Neural cell (in vitro differentiated cells): ENCODE results near the gene TMEM181. TPM values are rescaled to one million over a fixed set of nuclear protein-coding genes. Genes with fewer than 3 reads are reported as not detected.

Experiments
- H2AFZ ChIP-seq: fragments of 200-600, 300-800 bp; sonication (generic), shearing (Covaris generic); 2 replicates; pipeline ENCODE4 v1.6.0; 2014; ENCODE audit warnings: low read depth, mild to moderate bottlenecking, antibody characterized with exemption, low read length, moderate library complexity
- H3F3A ChIP-seq: fragments of 200-600 bp; shearing (Covaris generic); 2 replicates; pipeline ENCODE4 v1.6.1; 2016; ENCODE audit warnings: mild to moderate bottlenecking, moderate library complexity, mixed read lengths, antibody characterized with exemption, low read length; ENCODE audit not compliant: insufficient read depth, poor library complexity, severe bottlenecking
- H3K27ac ChIP-seq: fragments of 200-600, 300-800 bp; sonication (generic), shearing (Covaris generic); 2 replicates; pipeline ENCODE4 v1.5.1; 2014; ENCODE audit warnings: mild to moderate bottlenecking, low read length, moderate library complexity
- H3K27me3 ChIP-seq: fragments of 300-800, 200-600 bp; sonication (generic), shearing (Covaris generic); 2 replicates; pipeline ENCODE4 v1.6.0; 2014; ENCODE audit warnings: mild to moderate bottlenecking, low read depth, low read length, moderate library complexity; ENCODE audit not compliant: insufficient read depth
- H3K36me3 ChIP-seq: fragments of 300-800, 200-600 bp; sonication (generic), shearing (Covaris generic); 2 replicates; pipeline ENCODE4 v1.5.1; 2014; ENCODE audit warnings: mild to moderate bottlenecking, antibody characterized with exemption, low read length, moderate library complexity; ENCODE audit not compliant: insufficient read depth
- H3K4me2 ChIP-seq: fragments of 300-800, 200-600 bp; sonication (generic), shearing (Covaris generic); 2 replicates; pipeline ENCODE4 v1.6.0; 2014; ENCODE audit warnings: mild to moderate bottlenecking, low read length
- H3K4me3 ChIP-seq: fragments of 300-800, 200-600 bp; sonication (generic), shearing (Covaris generic); 2 replicates; pipeline ENCODE4 v1.5.1; 2014; ENCODE audit warnings: mild to moderate bottlenecking, low read length, moderate library complexity
- H3K79me2 ChIP-seq: fragments of 200-600 bp; shearing (Covaris generic); replicated peaks from 2 replicates; pipeline ENCODE4 v1.6.0; 2014; ENCODE audit warnings: mild to moderate bottlenecking, low read length, moderate library complexity; ENCODE audit not compliant: insufficient read depth
- H3K9ac ChIP-seq: fragments of 300-800, 200-600 bp; sonication (generic), shearing (Covaris generic); 2 replicates; pipeline ENCODE4 v1.6.1; 2016; ENCODE audit warnings: mild to moderate bottlenecking, low read length, mixed read lengths
- H3K9me2 ChIP-seq: fragments of 200-600 bp; shearing (Covaris generic); 2 replicates; pipeline ENCODE4 v1.6.1; 2016; ENCODE audit warnings: mild to moderate bottlenecking, low read length, mixed read lengths; ENCODE audit not compliant: insufficient read depth
- H3K9me3 ChIP-seq: fragments of 200-600, 300-800 bp; sonication (generic), shearing (Covaris generic); 2 replicates; pipeline ENCODE4 v1.6.1; 2016; ENCODE audit warnings: mild to moderate bottlenecking, mixed run types, low read length, moderate library complexity, mixed read lengths
- H4K20me1 ChIP-seq: fragments of 200-600 bp; shearing (Covaris generic); 2 replicates; pipeline ENCODE4 v1.6.1; 2016; ENCODE audit warnings: mild to moderate bottlenecking, mixed run types; ENCODE audit not compliant: insufficient read depth
- EP300 ChIP-seq: fragments of 450-650 bp; conservative IDR thresholded peaks from 2 replicates; pipeline ENCODE4 v1.6.1; 2014; ENCODE audit warnings: antibody characterized with exemption, mild to moderate bottlenecking, moderate library complexity; ENCODE audit not compliant: poor library complexity, severe bottlenecking
- EZH2 ChIP-seq: fragments of 200-600, 300-800 bp; shearing (Covaris generic), sonication (generic); IDR thresholded peaks from 2 replicates; pipeline ENCODE4 v1.6.1; 2014; ENCODE audit warnings: antibody characterized with exemption, low read length, borderline replicate concordance, mild to moderate bottlenecking; ENCODE audit not compliant: insufficient read depth, poor library complexity, severe bottlenecking
- MXI1 ChIP-seq: fragments of 450-650 bp; conservative IDR thresholded peaks from 2 replicates; pipeline ENCODE4 v1.6.1; 2014; ENCODE audit warnings: antibody characterized with exemption, mild to moderate bottlenecking; ENCODE audit not compliant: poor library complexity, severe bottlenecking
- POLR2AphosphoS5 ChIP-seq: IDR thresholded peaks from 2 replicates; pipeline ENCODE4 v1.6.1; 2012
- RAD21 ChIP-seq: fragments of 450-650 bp; conservative IDR thresholded peaks from 2 replicates; pipeline ENCODE4 v1.6.1; 2014; ENCODE audit warnings: antibody characterized with exemption, mild to moderate bottlenecking, moderate library complexity
- SMC3 ChIP-seq: fragments of 450-650 bp; conservative IDR thresholded peaks from 2 replicates; pipeline ENCODE4 v1.6.1; 2014; ENCODE audit warnings: antibody characterized with exemption, mild to moderate bottlenecking, moderate library complexity; ENCODE audit not compliant: poor library complexity
- TAF1 ChIP-seq: IDR thresholded peaks from 2 replicates; pipeline ENCODE4 v1.6.1; 2012; ENCODE audit warnings: low read depth
- polyA plus RNA-seq: library from polyadenylated mRNA; depleted of rRNA; stranded (reverse); fragments of >200 nt; gene quantifications from 2 replicates; pipeline ENCODE4 v1.2.3, GENCODE V29; 2014
- TF ChIP-seq, protein P1 (sequence below): fragments of 450-650 bp; IDR thresholded peaks from 2 replicates; pipeline ENCODE4 v1.5.1; 2014; ENCODE audit warnings: antibody characterized with exemption, mild to moderate bottlenecking, moderate library complexity; ENCODE audit not compliant: poor library complexity, severe bottlenecking
- TF ChIP-seq, protein P2 (sequence below): IDR thresholded peaks from 2 replicates; pipeline ENCODE4 v1.6.1; 2012; ENCODE audit warnings: borderline replicate concordance

Gene TMEM181
- polyA plus RNA-seq, 1 donor from 2014 or later, result 47.6 TPM

DNA sequence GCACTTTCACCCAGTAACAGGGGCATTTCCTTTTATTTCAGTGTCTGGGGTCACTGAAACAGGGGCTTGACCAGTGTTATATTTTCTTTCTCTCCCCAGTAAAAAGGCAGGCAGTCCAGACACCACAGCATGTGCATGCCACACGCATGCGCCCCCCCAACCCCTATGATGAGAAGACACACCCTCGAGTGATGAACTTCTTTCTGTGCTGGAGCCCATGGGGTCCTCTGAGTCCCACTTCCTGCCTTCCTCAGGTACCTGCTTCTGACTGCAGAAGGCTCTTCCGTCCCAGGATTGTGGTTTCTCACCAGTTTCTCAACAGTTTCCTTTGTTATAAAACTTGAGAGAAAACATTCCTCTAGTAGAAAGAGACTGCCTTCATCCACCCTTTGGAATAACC is 45.7 kb upstream of the TMEM181 start:
- H2AFZ ChIP-seq, result no peak overlapping the region
- H3F3A ChIP-seq, result no peaks in the 10 kb centered on the region
- TF ChIP-seq MXI1 (no peak), TAF1 (no peak), EP300 (no peak), POLR2AphosphoS5 (no peak), SMC3 (no peak), EZH2 (no peak), RAD21 (no peak)
- TF ChIP-seq, protein P1, sequence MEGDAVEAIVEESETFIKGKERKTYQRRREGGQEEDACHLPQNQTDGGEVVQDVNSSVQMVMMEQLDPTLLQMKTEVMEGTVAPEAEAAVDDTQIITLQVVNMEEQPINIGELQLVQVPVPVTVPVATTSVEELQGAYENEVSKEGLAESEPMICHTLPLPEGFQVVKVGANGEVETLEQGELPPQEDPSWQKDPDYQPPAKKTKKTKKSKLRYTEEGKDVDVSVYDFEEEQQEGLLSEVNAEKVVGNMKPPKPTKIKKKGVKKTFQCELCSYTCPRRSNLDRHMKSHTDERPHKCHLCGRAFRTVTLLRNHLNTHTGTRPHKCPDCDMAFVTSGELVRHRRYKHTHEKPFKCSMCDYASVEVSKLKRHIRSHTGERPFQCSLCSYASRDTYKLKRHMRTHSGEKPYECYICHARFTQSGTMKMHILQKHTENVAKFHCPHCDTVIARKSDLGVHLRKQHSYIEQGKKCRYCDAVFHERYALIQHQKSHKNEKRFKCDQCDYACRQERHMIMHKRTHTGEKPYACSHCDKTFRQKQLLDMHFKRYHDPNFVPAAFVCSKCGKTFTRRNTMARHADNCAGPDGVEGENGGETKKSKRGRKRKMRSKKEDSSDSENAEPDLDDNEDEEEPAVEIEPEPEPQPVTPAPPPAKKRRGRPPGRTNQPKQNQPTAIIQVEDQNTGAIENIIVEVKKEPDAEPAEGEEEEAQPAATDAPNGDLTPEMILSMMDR, result no peak
- TF ChIP-seq, protein P2, sequence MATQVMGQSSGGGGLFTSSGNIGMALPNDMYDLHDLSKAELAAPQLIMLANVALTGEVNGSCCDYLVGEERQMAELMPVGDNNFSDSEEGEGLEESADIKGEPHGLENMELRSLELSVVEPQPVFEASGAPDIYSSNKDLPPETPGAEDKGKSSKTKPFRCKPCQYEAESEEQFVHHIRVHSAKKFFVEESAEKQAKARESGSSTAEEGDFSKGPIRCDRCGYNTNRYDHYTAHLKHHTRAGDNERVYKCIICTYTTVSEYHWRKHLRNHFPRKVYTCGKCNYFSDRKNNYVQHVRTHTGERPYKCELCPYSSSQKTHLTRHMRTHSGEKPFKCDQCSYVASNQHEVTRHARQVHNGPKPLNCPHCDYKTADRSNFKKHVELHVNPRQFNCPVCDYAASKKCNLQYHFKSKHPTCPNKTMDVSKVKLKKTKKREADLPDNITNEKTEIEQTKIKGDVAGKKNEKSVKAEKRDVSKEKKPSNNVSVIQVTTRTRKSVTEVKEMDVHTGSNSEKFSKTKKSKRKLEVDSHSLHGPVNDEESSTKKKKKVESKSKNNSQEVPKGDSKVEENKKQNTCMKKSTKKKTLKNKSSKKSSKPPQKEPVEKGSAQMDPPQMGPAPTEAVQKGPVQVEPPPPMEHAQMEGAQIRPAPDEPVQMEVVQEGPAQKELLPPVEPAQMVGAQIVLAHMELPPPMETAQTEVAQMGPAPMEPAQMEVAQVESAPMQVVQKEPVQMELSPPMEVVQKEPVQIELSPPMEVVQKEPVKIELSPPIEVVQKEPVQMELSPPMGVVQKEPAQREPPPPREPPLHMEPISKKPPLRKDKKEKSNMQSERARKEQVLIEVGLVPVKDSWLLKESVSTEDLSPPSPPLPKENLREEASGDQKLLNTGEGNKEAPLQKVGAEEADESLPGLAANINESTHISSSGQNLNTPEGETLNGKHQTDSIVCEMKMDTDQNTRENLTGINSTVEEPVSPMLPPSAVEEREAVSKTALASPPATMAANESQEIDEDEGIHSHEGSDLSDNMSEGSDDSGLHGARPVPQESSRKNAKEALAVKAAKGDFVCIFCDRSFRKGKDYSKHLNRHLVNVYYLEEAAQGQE, result no peak
- no peak overlapping the region for H3K27ac ChIP-seq
- H4K20me1 ChIP-seq, result no peaks in the 10 kb centered on the region
- no peak overlapping the region for H3K4me3 ChIP-seq
- H3K9ac ChIP-seq, result no peak overlapping the region
- H3K9me3 ChIP-seq, result no peaks in the 10 kb centered on the region
- no peaks in the 10 kb centered on the region for H3K79me2 ChIP-seq
- no peaks in the 10 kb centered on the region for H3K27me3 ChIP-seq
- H3K36me3 ChIP-seq, result no peaks in the 10 kb centered on the region
- H3K4me2 ChIP-seq, result no peak overlapping the region
- no peaks in the 10 kb centered on the region for H3K9me2 ChIP-seq

DNA sequence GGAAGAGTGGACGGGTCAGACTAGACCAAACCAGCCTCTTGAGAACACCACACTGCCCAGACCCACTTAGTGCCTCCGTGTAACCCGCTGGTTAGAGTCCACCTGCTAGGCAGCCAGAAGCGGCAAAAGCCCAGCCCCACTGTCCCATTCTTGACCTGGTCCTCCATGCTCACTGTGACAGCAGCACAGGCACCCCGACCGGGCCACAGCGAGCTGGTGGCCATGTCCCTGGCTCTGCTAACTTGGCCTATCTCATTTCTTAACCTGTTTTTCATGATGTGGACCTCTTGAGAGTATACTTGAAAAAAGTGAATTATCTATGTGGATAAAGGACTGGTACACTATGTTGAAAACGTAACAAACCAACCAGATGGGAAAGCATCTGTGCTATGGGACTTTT is 44.9 kb upstream of the TMEM181 start:
- Histone ChIP-seq H3F3A (no peaks in the 10 kb centered on the region), H3K36me3 (no peaks in the 10 kb centered on the region), H3K27ac (no peak overlapping the region), H2AFZ (no peak overlapping the region), H3K4me2 (no peak overlapping the region), H3K4me3 (no peak overlapping the region), H3K9me2 (no peaks in the 10 kb centered on the region), H3K79me2 (no peaks in the 10 kb centered on the region), H3K9ac (no peak overlapping the region), H3K9me3 (no peaks in the 10 kb centered on the region), H3K27me3 (no peaks in the 10 kb centered on the region), H4K20me1 (no peaks in the 10 kb centered on the region)
- TF ChIP-seq TAF1 (no peak), EZH2 (no peak), MXI1 (no peak), SMC3 (no peak), POLR2AphosphoS5 (no peak), RAD21 (no peak), EP300 (no peak)
- TF ChIP-seq, protein P2, result no peak
- TF ChIP-seq, protein P1, result no peak
